ENCODE measurements around the gene ISX. TPM values are rescaled to one million over a fixed set of nuclear protein-coding genes. Genes with fewer than 3 reads are reported as not detected.

Gene ISX
- total and polyA plus RNA-seq, 10 of the 15 experiments (the other 5 are each of a cell fraction or from before 2014, with no cell fraction given): 0.05 to 0.66 (median 0.25) TPM

Other genes starting within 250 kb of the ISX start
- 15.5 and 17.1 TPM in 2 replicates for gene HMGXB4, start 191.3 kb downstream of the ISX start, total RNA-seq (2014; rRNA removed)
- gene HMGXB4, start 191.3 kb downstream of the ISX start, total RNA-seq (2014; rRNA removed; fragmentation: Illumina TruSeq; extraction: Trizol): 22.2 and 23.9 TPM in 2 replicates
- gene HMGXB4, start 191.3 kb downstream of the ISX start, total RNA-seq (2021): 24.9 and 26.1 TPM in 2 replicates
- gene HMGXB4, start 191.3 kb downstream of the ISX start, polyA plus RNA-seq (2011; rRNA removed): 36.2 and 44.4 TPM in 2 replicates
- gene HMGXB4, start 191.3 kb downstream of the ISX start, polyA plus RNA-seq (2014; fragmentation: Illumina TruSeq; extraction: Trizol): 32.9 and 39.5 TPM in 2 replicates
- 10 to 100 TPM; 32.1 to 44.5 TPM for gene HMGXB4, start 191.3 kb downstream of the ISX start, polyA plus RNA-seq (2014; fragmentation: Nextera tagmentation; extraction: Ambion mirVana)
- 17.2 and 20.4 TPM in 2 replicates for gene HMGXB4, start 191.3 kb downstream of the ISX start, polyA plus RNA-seq (2014; rRNA removed)
- gene HMGXB4, start 191.3 kb downstream of the ISX start, polyA plus RNA-seq (2016; fragmentation: Nextera tagmentation; extraction: Ambion mirVana): 10 to 100 TPM; 21.0 to 23.8 TPM
- gene TOM1, start 233.7 kb downstream of the ISX start, total RNA-seq (2014; rRNA removed): 33.5 and 37.3 TPM in 2 replicates
- gene TOM1, start 233.7 kb downstream of the ISX start, total RNA-seq (2014; rRNA removed; fragmentation: Illumina TruSeq; extraction: Trizol): 17.3 and 18.2 TPM in 2 replicates
- gene TOM1, start 233.7 kb downstream of the ISX start, total RNA-seq (2021): 36.4 and 37.9 TPM in 2 replicates
- 32.2 and 64.6 TPM in 2 replicates for gene TOM1, start 233.7 kb downstream of the ISX start, polyA plus RNA-seq (2011; rRNA removed)
- 33.0 and 60.6 TPM in 2 replicates for gene TOM1, start 233.7 kb downstream of the ISX start, polyA plus RNA-seq (2014; fragmentation: Illumina TruSeq; extraction: Trizol)
- gene TOM1, start 233.7 kb downstream of the ISX start, polyA plus RNA-seq (2014; fragmentation: Nextera tagmentation; extraction: Ambion mirVana): 1 to 10 TPM; 2.2 to 2.9 TPM
- gene TOM1, start 233.7 kb downstream of the ISX start, polyA plus RNA-seq (2014; rRNA removed): 40.5 and 43.3 TPM in 2 replicates
- gene TOM1, start 233.7 kb downstream of the ISX start, polyA plus RNA-seq (2016; fragmentation: Nextera tagmentation; extraction: Ambion mirVana): 10 to 100 TPM; 50.4 to 53.6 TPM

Measured in GM12878 (cell line).